Glomerular endothelial cell (primary cell): ENCODE measurements around the gene C5orf47. TPM values are rescaled to one million over a fixed set of nuclear protein-coding genes. Genes with fewer than 3 reads are reported as not detected.
A peak's percentile ranks its signal among the peaks of the same experiment; 100 is the strongest.

Experiments
- DNase-seq: peaks from one replicate; pipeline ENCODE4 v3.0.0-alpha.2; 2011; ENCODE audit warnings: low read depth, low spot score; ENCODE audit errors: extremely low read depth
- total RNA-seq: library from RNA; depleted of rRNA; stranded (reverse); fragments of >200 nt; gene quantifications from 2 replicates; pipeline ENCODE4 v1.2.3, GENCODE V29; 2015

C5orf47 gene
- total RNA-seq, 1 donor from 2014 or later, result not detected

- no peak for DNase-seq
Measured at GRCh38 chr5:173969167-173970049, 19.6 kb upstream of the C5orf47 start.

GRCh38 chr5:173970878-173971650 is 17.9 kb upstream of the C5orf47 start:
- no peak for DNase-seq

- DNase-seq, result no peak
Measured at GRCh38 chr5:173971681-173972345, 17.2 kb upstream of the C5orf47 start.

GRCh38 chr5:173972607-173972924 is 16.4 kb upstream of the C5orf47 start:
- DNase-seq, result no peak

DNA sequence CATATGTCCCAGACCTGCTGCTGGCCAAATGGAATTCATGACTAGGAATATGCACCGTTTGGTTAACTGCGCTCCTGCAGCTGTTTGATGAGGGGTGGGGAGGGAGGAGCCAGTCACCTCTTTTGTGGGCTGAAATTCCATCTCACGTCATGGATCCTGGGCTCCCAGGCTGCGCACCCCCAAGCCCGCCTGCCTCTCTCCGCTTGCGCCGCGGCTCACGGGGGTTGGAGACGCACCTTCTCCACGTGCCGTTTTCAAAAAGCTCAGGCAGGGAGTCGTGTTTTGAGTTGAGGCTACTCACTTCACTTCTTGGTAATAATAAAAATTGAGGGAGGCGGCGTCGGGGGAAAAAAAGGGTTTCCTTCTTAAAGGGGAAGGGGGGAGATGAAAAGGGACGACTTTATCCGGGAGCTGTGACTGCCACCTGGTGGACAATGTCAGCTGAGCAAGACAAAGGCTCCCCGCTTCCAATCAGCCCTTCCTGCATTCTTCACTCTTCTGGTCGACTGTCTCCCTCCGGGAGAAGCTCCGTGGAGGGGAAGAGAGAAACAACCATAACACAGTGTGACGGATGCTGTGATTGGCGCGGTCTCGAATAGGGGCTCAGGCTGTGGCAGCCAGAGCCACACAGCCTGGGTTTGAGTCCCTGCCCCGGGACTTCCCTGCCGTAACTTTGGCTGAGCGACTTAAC is 15.9 kb upstream of the C5orf47 start:
- peak; percentile 34 for DNase-seq

DNA sequence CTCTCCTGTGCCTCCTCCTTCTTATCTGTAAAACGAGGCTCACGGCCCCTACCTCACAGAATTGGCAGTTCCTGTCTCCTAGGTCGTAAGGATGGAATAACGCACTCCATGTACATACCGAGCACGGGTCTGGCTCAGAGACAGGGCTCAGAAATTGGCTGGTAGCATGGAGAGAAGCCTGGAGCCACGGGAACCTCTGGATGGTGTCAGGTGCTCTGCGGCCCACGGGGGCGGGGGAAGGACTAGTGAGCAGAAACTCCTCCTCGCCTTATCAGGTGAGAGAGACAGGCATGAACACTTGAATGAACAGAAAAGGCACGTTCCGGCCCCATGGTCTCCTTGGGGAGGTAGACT is 15.4 kb upstream of the C5orf47 start:
- no peak for DNase-seq

DNA sequence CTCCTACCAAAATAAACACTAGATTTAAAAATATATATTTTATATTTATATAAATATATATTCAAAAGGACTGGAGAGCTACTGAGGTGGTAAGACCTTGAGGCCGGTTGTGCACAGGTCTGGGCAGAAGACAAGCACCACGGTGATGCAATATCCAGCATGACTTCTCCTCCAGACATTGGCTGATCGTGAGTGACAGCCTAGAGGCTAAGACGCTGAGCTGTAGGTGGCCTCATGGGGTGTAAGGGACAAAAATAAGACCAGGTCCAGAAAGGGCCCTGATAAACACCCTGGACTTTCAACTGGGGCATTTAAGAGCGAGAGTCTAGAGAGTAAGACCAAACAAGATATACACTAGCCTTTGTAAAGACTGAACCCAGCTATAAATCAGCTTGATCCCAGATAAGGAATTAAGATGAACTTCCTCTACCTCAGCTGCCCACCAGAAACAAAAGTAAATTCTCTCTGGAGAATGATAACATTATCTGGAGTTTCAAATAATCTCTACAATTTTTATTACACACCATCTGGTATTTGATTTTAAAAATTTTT is 14.2 kb upstream of the C5orf47 start:
- DNase-seq, result no peak

- no peak for DNase-seq
Measured at GRCh38 chr5:173981185-173981761, 7.7 kb upstream of the C5orf47 start.

DNA sequence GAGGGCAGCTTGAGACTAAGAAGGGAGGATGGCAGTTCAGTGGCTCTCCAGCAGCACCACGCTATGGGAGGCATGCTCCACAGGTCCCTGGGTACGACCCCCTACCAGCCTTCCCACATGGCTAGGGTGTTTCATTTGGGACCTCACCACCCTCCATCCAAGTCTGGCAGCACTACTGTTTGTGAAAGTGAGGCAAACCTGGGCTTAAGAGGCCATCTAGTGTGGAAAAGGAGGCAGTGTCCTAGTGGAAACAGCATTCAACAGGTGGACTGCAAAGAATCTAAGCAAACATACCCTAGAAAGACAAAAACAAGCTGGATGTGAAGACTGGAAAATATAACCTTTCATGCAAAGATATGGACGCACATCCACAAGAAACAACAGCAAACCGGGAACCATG is 4.8 kb upstream of the C5orf47 start:
- no peak for DNase-seq

GRCh38 chr5:173989432-173990082 is 587 bp downstream of the C5orf47 start:
- no peak for DNase-seq

DNA sequence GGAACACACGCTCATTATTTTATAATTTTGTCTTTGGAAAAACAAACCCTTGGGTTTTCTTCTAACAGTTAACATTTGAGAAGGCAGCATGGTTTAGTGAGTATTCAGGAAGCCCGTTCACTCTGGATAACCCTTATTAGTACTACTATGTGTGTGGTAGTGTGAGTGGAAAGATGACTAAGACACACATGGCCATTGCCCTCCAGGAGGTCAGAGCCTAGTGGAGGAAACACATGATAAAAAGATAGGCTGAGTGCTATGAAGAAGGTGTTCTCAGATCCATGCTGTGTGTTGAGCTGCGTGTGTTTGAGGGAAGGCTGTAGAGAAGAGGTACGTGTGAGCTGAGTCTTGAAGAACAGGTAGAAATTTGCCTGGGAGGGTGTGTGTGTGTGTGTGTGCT is 8.4 kb downstream of the C5orf47 start:
- no peak for DNase-seq

- DNase-seq, result no peak
Measured at GRCh38 chr5:173998531-173998930, 9.6 kb downstream of the C5orf47 start.

- no peak for DNase-seq
Measured at GRCh38 chr5:174000076-174000475, 11.1 kb downstream of the C5orf47 start.

DNA sequence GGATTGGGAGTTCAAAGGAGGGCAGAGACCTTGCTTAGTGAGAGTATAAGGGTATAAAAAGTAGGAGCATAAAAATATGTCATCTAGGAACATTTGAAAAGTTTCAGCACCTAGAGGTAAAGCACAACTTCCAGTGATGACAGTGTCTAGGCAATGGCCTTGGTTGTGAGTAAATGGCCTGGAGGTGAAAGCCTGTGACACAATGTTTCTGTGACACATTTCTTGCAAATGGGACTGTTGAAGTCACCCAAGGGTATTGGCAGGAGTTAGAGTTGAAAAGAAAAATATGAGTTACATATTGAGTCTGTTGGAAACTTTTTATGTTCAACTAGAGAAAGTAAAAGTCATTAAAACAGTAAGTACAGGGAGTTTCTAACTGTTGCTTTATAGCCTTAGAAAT is 14.8 kb downstream of the C5orf47 start:
- DNase-seq, result no peak

- DNase-seq, result no peak
Measured at GRCh38 chr5:174008922-174009321, 20.0 kb downstream of the C5orf47 start.

DNA sequence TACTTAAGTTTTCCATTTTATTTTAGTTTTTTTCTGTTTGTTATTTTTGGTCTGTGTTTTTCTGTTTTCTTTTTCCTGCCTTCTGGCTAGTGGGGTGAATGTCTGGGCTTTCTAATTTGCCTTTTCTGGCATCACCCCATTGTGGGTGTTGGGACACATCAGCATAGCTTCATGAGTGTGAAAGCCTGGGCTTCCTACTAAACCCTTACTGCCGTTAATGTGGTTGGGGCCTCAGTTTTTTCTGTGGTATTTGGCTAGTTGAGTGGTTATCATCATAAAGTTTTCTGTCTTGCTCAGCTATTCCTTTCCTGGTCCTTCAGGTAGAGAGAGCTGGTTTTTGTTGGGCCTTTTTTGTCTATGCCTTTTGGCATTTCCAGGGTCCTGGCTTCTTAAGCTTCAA is 21.4 kb downstream of the C5orf47 start:
- DNase-seq, result no peak

DNA sequence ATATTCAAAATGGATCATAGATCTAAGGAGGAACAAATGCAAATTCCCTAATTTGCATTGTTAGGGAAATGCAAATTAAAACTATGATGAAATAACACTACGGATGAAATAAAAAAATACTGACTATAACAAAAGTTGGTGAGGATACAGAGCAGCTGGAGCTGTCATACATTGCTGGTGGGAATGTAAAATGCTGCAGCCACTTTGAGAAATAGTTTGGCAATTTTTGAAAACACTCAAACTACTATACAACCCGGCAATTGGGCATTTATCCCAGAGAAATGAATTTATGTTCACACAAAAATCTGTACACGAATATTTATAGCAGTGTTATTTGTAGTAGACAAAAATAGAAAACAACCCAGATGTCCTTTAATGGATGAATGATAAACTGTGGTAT is 22.5 kb downstream of the C5orf47 start:
- no peak for DNase-seq

DNA sequence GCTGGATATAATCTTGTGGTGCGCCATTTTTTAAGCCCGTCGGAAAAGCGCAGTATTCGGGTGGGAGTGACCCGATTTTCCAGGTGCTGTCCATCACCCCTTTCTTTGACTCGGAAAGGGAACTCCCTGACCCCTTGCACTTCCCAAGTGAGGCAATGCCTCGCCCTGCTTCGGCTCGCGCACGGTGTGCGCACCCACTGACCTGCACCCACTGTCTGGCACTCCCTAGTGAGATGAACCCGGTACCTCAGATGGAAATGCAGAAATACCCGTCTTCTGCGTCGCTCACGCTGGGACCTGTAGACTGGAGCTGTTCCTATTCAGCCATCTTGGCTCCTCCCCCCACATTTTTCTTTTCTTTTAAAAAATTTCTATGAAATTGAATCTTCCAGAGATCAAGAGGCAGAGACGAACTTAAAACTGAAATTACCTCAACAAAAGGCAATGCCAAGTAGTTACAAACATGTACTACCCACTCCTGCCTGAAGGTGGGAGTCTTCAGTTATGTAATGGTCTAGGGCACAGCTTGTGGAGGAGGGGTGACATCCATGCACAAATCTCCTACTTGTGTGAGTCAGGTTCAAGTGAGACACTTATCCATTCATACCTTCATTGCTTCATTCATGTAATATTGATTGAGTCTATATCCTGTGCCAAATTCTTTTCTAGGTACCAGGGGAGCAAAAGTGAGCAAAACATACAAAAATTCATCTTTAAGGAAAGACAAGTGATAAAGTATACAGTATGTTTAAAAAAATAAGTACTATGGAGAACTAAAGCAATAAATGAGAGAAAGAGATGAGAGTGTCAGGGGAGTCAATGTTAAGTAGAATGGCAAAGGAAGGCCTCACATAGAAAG is 31.3 kb downstream of the C5orf47 start:
- peak; percentile 4 for DNase-seq

- DNase-seq, result no peak
Measured at GRCh38 chr5:174020928-174021304, 31.9 kb downstream of the C5orf47 start.
